Amniotic stem cell (primary cell): Measurements from ENCODE around the gene SMARCC2.
"Not testable (repeated sequence)": the region's sequence is repeated elsewhere in the genome, so short reads cannot be mapped to it uniquely, and the experiment has no call there.

Experiments used
- DNase-seq: peaks from one replicate; lab custom pipeline; 2025; lab: John Stamatoyannopoulos, UW

SMARCC2 gene

DNA sequence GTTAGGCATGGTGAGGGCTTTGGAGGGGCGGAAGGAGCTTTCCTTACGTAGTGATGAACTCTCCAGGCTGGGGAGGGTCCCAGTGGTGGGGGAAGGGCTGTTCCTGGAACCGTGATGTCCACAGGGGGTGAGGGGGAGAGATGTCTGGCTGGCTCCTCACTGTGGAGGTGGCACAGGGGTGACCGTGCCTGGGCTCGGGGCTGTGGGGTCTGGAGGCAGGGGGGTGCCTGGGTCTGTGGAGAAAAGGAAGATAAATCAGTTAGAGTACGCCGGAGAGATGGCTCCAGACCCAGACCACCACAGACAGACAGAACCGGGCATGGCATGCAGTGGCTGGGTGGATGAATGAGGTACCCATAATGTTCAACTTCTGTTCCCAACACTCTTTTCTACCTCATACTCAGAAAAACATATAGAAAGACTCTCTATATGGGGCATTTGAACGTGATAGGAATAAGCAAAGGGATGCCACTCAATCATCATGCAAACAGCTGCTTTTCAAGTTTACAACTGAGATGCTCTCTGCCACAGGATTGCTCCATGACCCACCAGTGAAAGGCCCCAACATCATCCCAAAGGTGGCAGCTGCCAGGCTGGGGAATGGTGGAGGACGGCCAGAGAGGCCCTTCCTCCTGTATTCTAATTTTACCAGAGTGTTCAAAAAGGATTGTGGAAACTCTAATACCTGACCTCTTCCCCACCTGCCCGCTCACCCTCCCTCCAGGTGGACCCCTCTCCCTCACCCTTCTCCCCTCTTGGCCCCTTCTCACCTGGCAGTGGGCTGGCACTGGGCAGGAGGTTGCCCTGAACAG lies 25.5 kb downstream of the SMARCC2 start:
- DNase-seq: no peak

DNA sequence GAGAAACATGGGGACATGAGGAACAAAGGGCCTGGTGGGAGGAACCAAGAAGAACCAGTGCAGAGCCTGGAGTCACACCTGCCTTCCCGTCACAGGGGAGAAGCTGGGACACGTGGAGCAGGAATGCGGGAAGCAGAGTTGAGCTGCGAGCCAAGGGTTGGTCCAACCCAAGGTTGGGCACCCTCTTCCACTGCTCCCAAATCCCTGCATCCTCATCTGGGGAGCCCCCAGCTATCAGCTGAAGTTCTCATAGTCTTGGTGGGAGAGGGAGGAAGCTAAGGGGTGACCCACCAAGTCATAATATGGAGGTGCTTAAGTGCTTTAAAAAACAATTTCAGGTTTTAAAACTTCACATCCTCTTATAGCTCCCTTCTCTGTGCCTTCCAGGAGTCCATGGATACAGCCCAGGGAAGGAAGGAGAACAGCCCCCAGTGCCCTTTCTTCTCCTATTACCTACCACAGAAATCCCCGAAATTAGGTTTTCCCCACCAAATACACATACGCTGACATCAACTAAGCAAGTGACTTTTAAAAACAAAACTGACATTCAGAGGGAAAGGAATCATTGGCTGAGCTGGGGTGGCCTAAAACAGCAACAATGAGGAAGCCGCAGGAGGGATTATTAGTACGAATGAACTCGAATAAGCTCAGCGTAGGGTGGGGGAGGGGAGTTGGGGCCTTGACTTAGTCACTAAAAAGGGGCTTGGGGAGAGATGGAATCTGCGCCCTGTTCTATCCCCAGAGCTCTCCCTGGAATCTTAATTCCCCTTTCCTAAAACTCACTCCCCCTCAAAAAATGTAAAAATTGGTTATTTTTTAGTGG lies 26.6 kb downstream of the SMARCC2 start:
- no peak for DNase-seq

- DNase-seq: no peak
Observed at GRCh38 chr12:56161690-56162351, 27.5 kb downstream of the SMARCC2 start.

DNA sequence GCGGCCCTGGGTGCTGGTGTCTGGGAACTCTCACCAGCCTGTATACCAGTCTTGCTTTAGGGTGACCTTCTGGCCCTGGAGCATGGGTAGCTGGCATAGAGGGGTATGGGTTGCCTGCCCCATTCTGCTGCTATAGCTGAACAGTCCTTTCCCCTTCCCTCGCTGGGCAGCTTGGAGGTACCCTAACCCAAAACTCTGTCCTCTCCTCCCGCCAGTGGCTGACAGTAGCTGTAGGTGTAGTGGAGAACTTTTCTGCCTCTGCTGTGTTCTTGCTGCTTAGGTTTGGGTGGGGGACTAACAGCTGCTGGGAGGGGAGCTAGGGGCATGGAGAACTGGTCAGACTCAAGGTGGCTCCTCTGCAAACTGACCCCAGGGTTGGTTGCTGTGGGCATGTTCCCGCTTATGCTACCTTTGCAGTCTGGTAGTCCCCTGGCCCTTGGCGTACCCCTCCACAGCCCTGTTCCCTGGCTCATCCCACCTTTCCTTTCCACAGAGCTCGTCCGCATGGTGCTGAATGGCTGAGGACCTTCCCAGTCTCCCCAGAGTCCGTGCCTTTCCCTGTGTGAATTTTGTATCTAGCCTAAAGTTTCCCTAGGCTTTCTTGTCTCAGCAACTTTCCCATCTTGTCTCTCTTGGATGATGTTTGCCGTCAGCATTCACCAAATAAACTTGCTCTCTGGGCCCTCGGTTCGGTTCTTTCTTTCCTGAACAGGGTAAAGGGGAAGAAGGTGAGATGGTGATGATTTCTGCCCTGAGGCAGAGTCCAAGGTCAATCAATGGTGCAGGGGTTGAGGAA lies 28.2 kb downstream of the SMARCC2 start:
- DNase-seq: no peak

- no peak for DNase-seq
Observed at GRCh38 chr12:56160193-56160763, 29.0 kb downstream of the SMARCC2 start.

DNA sequence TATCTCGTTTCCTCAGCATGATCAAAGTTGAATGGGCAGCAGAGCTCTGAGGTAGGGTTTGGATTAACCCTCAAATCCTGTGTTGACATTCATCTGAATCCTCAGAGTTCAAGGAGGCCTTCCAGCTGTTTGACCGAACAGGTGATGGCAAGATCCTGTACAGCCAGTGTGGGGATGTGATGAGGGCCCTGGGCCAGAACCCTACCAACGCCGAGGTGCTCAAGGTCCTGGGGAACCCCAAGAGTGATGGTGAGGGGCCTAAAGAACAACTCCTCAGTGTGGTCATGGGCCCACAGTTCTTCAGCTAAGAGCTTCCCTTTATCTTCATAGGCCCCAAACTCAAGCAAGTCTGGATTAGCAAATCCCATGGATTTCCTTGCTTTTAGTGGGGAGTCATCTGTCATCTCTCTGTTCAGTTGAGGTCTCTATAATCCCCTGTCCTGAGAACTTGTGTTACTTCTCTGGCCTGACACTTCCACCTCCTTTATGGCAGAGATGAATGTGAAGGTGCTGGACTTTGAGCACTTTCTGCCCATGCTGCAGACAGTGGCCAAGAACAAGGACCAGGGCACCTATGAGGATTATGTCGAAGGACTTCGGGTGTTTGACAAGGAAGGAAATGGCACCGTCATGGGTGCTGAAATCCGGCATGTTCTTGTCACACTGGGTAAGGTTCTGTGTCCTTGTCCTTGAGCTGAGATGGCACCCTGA lies 29.6 kb downstream of the SMARCC2 start:
- DNase-seq: no peak

DNA sequence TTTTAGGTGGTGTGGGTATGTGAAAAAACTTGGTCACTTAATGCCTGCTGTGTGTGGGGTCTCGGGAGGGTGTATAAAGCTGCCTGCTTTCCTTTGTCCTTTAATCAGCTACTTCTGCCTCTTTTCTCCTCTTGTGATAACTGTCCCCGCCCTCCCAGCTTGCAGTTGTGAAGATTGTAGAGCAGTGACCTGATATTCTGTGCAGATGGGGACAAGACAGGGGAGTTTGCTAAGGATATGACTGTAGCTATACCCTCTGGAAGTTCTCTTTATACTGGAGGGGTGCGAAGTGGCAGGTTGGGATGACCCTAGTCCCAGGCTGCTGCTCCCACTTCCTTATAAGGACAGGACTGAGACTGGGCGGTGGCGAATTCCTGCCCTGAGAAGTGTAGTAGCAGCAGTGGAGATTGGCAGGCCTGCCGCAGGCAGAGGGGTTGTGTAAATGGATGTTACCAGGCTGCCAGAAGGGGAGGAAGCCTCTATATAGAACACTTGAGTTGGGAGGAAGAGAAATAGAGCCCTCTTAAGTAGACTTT lies 30.3 kb downstream of the SMARCC2 start:
- DNase-seq: peak; percentile 20

GRCh38 chr12:56158029-56158925 lies 31.0 kb downstream of the SMARCC2 start, which contains the start of gene MYL6:
TSS of gene MYL6 (plus strand) at chr12:56158359. CDS start at chr12:56158402, 43 bp downstream.
- peak; percentile 98 for DNase-seq

DNA sequence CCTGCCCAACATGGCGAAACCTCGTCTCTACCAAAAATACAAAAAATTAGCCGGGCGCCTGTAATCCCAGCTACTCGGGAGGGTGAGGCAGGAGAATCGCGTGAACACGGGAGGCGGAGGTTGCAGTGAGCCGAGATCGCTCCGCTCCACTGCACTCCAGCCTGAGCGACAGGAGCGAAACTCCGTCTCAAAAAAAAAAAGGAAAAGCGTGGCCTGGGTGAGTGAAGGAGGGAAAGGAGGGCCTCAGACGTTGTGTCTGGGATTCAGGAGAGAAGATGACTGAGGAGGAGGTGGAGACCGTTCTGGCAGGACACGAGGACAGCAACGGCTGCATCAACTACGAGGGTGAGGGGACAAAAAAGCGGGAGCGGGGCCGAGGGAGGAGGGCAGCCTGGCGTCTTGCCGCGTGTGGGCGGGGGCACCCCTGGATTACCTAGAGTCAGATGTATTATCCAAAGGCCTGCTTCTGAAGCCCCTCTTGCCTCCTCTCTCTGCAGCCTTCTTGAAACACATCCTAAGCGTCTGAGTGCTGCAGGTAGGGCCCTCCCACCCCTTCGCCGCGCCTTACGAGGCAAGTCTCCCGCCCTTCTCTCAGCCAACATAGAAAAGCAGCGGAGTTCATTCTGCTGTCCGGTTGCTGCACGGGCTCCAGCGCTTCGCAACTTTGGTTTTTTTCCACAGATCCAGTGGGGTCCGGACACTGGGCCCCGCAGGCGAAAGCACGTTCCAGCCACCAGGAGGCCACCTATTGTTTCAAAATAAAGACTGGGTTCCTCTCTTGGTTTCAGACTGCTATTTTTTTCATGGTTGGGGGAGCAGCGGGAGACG lies 31.9 kb downstream of the SMARCC2 start:
- DNase-seq: peak; percentile 69

DNA sequence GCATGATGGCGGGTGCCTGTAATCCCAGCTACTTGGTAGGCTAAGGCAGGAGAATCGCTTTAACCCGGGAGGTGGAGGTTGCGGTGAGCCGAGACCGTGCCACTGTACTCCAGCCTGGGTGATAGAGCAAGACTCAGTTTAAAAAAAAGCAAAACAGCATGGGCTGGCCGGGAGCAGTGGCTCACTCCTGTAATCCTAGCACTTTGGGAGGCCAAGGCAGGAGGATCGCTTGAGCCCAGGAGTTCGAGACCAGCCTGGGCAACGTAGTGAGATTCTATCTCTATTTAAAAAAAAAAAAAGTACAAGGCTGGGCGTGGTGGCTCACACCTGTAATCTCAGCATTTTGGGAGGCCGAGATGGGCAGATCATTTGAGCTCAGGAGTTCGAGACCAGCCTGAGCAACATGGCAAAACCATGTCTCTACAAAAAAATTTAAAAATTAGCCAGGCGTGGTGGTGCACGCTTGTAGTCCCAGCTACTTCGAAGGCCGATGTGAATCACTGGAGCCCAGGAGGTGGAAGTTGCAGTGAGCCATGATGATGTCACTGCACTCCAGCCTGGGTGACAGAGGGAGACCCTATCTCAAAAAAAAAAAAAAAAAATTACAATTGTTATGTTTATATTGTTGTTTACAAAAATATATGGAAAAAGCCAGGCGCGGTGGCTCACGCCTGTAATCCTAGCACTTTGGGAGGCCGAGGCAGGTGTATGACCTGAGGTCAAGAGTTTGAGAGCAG lies 32.7 kb downstream of the SMARCC2 start:
- DNase-seq: not testable (repeated sequence)

- DNase-seq: no peak
Observed at GRCh38 chr12:56155256-56155845, 33.9 kb downstream of the SMARCC2 start.

DNA sequence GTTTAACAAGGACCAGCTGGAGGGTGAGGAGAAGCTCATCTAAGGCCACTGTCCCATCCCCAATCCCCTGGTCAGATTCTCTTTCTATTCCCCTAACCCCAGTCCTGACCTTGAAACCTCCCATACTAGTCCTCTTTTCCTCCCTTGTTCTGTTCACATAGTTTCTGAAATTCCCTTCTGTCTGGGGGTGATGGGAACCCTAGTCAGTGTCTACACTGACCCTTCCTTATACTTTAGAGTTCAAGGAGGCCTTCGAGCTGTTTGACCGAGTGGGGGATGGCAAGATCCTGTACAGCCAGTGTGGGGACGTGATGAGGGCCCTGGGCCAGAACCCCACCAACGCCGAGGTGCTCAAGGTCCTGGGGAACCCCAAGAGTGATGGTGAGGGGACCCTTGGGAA lies 34.5 kb downstream of the SMARCC2 start:
- no peak for DNase-seq

DNA sequence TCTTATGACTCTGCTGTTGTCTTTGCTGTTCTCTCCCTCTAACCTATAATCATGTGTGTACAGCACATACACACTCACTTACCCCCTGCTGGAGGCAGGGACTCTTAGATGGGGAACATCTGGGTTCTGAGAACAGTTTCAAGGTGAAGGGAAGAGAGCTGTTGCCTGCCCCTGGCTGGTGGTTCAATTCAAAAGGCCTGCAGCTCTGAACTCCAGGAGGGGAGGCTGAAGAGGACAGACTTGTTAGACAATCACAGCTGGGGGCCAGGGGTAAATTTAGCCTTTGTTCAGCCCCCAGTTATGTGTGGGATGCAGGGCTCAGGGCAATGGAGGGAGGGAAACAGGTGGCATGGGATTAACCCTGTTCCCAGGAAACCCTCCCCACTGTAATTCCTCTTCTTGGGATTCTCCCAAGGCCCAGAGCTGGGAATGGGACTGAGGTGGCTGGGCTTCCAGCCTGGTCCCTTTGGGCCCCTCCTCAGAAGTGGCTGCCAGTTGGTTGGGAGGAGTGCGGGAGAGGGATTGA lies 35.0 kb downstream of the SMARCC2 start:
- no peak for DNase-seq

DNA sequence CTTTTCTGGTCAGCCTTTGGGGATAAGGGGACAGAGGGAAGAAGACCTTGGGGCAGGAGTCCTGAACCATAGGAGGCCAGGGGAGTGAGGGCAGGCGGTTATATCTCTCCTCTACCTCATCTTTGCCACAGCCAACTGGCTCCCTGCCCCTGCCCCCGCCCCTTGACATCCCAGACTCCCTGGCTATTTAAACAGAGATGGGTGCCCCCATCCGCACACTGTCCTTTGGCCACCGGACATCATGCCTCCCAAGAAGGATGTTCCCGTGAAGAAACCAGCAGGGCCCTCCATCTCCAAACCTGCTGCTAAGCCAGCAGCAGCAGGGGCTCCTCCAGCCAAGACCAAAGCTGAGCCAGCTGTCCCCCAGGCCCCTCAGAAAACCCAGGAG lies 35.6 kb downstream of the SMARCC2 start:
- no peak for DNase-seq

GRCh38 chr12:56152756-56153677 lies 36.3 kb downstream of the SMARCC2 start:
- DNase-seq: no peak

DNA sequence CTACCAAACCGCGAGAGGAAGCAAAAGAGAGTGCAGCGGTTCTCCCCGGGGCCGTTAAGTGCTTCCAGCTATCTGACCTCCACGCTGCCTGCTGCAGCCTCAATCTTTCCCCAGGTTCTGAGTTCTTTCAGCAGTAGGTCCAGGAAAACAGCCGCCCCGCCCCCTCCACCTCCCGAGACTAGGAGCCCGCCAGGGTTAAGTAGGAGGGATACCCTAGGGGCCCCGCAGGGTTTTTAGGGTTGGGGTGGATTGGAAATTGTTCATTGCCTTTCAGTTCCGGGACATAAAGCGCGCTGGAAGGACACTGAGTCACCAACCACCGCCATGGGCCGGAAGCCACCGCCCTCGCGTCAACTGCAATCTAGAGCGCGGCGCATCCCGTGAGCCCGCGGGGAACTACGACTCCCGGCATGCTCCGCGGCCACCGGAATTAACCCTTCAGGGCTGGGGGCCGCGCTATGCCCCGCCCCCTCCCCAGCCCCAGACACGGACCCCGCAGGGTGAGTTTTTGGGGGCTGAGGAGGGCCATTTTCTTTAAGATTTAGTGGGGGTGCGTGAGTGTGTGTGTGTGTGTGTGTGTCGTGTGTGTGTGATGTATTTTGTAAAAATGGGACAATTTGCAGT lies 37.0 kb downstream of the SMARCC2 start, which contains the start of gene MYL6B:
Gene MYL6B, plus strand, starts transcription at position 456 of the 624 bp plus-strand sequence. CDS start 1,332 bp downstream, outside the sequence.
- peak; percentile 91 for DNase-seq
